ENCODE results near the gene GREM2.

DNA sequence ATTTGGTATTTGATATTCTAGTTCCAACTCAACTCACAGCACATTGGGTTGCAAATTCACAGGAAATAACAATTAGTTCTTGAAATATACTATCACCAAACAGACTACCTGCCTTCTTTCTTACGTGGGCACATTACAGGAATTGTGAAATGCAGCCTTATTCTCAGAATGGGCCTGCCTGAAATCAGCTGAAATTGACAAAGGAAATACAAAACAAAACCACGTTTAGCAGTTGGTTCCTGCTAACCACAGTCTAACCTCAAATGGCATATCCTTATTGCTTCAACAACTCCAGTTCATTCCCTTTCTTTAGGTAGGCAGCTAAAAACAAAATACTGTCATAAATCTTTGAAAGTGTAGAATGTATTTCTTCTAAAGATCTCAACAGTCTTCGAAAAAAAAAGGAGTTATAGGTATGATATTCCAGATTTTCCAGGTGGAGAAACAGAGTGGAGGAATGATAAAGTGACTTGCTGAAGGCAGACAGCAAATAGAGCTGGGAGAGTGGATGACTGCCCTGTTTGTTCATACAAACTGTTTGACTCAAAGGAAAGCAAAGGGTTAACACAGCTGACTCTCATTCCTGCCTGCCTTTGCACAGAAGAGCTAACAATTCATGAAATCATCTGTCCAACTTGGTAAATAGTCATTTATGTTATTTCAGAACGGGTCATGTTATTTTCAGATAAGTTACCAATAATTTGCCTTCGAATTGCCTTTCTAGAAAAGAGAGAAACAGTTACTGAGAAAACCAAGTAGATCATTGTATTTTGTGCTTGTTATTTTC lies 1.6 kb upstream of the GREM2 start:
- TF ChIP-seq, protein P1, sequence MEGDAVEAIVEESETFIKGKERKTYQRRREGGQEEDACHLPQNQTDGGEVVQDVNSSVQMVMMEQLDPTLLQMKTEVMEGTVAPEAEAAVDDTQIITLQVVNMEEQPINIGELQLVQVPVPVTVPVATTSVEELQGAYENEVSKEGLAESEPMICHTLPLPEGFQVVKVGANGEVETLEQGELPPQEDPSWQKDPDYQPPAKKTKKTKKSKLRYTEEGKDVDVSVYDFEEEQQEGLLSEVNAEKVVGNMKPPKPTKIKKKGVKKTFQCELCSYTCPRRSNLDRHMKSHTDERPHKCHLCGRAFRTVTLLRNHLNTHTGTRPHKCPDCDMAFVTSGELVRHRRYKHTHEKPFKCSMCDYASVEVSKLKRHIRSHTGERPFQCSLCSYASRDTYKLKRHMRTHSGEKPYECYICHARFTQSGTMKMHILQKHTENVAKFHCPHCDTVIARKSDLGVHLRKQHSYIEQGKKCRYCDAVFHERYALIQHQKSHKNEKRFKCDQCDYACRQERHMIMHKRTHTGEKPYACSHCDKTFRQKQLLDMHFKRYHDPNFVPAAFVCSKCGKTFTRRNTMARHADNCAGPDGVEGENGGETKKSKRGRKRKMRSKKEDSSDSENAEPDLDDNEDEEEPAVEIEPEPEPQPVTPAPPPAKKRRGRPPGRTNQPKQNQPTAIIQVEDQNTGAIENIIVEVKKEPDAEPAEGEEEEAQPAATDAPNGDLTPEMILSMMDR (conservative IDR thresholded peaks at IDR 0.05) = no peak
- TF ChIP-seq EZH2 (IDR thresholded peaks at IDR 0.05; ENCODE audit: low read depth) = no peak
